WTC11 (cell line): ENCODE measurements around the gene MYH10. TPM values are rescaled to one million over a fixed set of nuclear protein-coding genes. Genes with fewer than 3 reads are reported as not detected.

Experiments used
- ATAC-seq: fragments of 200-7000 bp; cut with Tn5 transposase; 2 replicates; pipeline ENCODE4 v1.10.0; 2021; ENCODE audit warnings: mild to moderate bottlenecking, moderate library complexity
- CTCF ChIA-PET: fragments of 300-600 bp; sonication (Branson Sonifier 250); formaldehyde crosslinking; loops from one replicate; lab custom pipeline; 2021; ENCODE audit warnings: antibody characterized with exemption; lab: Charles Lee
- POLR2A ChIA-PET: fragments of 350-600 bp; sonication (Branson Sonifier 250); formaldehyde crosslinking; loops from one replicate; lab custom pipeline; 2021; ENCODE audit warnings: antibody characterized with exemption; lab: Charles Lee
- DNase-seq: peaks from one replicate; pipeline ENCODE4 v3.0.0; 2021; ENCODE audit warnings: low spot score
- H3K27ac Mint-ChIP-seq: 2 replicates; pipeline ENCODE4 v1.8.0; 2021; ENCODE audit warnings: mixed read lengths
- H3K27me3 Mint-ChIP-seq: 2 replicates; pipeline ENCODE4 v1.8.0; 2021; ENCODE audit warnings: low read depth, mild to moderate bottlenecking, moderate library complexity, mixed read lengths
- H3K36me3 Mint-ChIP-seq: 2 replicates; pipeline ENCODE4 v1.8.0; 2021; ENCODE audit warnings: mixed read lengths
- H3K4me1 Mint-ChIP-seq: 2 replicates; pipeline ENCODE4 v1.8.0; 2022; ENCODE audit warnings: mixed read lengths
- H3K4me3 Mint-ChIP-seq: 2 replicates; pipeline ENCODE4 v1.8.0; 2021; ENCODE audit warnings: mild to moderate bottlenecking, moderate library complexity, mixed read lengths
- H3K9me3 Mint-ChIP-seq: 2 replicates; pipeline ENCODE4 v1.8.0; 2021; ENCODE audit warnings: mixed read lengths
- AFF4 ChIP-seq: sonication (generic); formaldehyde crosslinking; IDR thresholded peaks from 2 replicates; pipeline ENCODE4 v1.8.1; 2023; ENCODE audit warnings: mild to moderate bottlenecking, missing genetic modification reagents, borderline replicate concordance
- CBFB ChIP-seq: sonication (generic); formaldehyde crosslinking; IDR thresholded peaks from 2 replicates; pipeline ENCODE4 v1.8.1; 2022; ENCODE audit warnings: mild to moderate bottlenecking, low read depth, missing genetic modification reagents
- EMX1 ChIP-seq: fragments of 250-450 bp; sonication (Bioruptor Pico); IDR thresholded peaks from 2 replicates; pipeline ENCODE4 v1.8.0; 2021; ENCODE audit warnings: mild to moderate bottlenecking
- ETV6 ChIP-seq: sonication (generic); formaldehyde crosslinking; IDR thresholded peaks from 2 replicates; pipeline ENCODE4 v1.8.1; 2022; ENCODE audit warnings: mild to moderate bottlenecking, missing genetic modification reagents
- FOXJ3 ChIP-seq: sonication (generic); formaldehyde crosslinking; IDR thresholded peaks from 2 replicates; pipeline ENCODE4 v1.9.0; 2021; ENCODE audit warnings: missing genetic modification reagents, mild to moderate bottlenecking, borderline replicate concordance
- MYBL2 ChIP-seq: sonication (generic); formaldehyde crosslinking; IDR thresholded peaks from 2 replicates; pipeline ENCODE4 v1.8.1; 2023; ENCODE audit warnings: mild to moderate bottlenecking, moderate library complexity, missing genetic modification reagents
- NFE2L1 ChIP-seq: sonication (generic); formaldehyde crosslinking; IDR thresholded peaks from 2 replicates; pipeline ENCODE4 v1.8.1; 2023; ENCODE audit warnings: missing genetic modification reagents
- NR1H2 ChIP-seq: sonication (generic); formaldehyde crosslinking; IDR thresholded peaks from 2 replicates; pipeline ENCODE4 v1.9.0; 2021; ENCODE audit warnings: mild to moderate bottlenecking, moderate library complexity, missing genetic modification reagents
- OVOL2 ChIP-seq: fragments of 250-450 bp; sonication (Bioruptor Pico); IDR thresholded peaks from 2 replicates; pipeline ENCODE4 v1.9.0; 2021; ENCODE audit warnings: mild to moderate bottlenecking, borderline replicate concordance
- RELA ChIP-seq: sonication (generic); formaldehyde crosslinking; IDR thresholded peaks from 2 replicates; pipeline ENCODE4 v1.8.1; 2022; ENCODE audit warnings: missing genetic modification reagents, mild to moderate bottlenecking, borderline replicate concordance
- TEAD1 ChIP-seq: sonication (generic); formaldehyde crosslinking; IDR thresholded peaks from 2 replicates; pipeline ENCODE4 v1.8.0; 2022; ENCODE audit warnings: mild to moderate bottlenecking, missing genetic modification reagents
- ZBTB21 ChIP-seq: sonication (generic); formaldehyde crosslinking; IDR thresholded peaks from 2 replicates; pipeline ENCODE4 v1.8.1; 2023; ENCODE audit warnings: mild to moderate bottlenecking, missing genetic modification reagents, borderline replicate concordance
- ZMAT4 ChIP-seq: fragments of 250-450 bp; sonication (Bioruptor Pico); IDR thresholded peaks from 2 replicates; pipeline ENCODE4 v1.9.0; 2021; ENCODE audit warnings: mild to moderate bottlenecking
- ZNF138 ChIP-seq: sonication (generic); formaldehyde crosslinking; conservative IDR thresholded peaks from 2 replicates; pipeline ENCODE4 v1.8.1; 2022; ENCODE audit warnings: mild to moderate bottlenecking, moderate library complexity, missing genetic modification reagents
- ZNF317 ChIP-seq: sonication (generic); formaldehyde crosslinking; IDR thresholded peaks from 2 replicates; pipeline ENCODE4 v1.8.1; 2023; ENCODE audit warnings: low read depth, mild to moderate bottlenecking, moderate library complexity, missing genetic modification reagents, borderline replicate concordance
- ZNF416 ChIP-seq: fragments of 250-450 bp; sonication (Bioruptor Pico); IDR thresholded peaks from 2 replicates; pipeline ENCODE4 v1.9.0; 2021; ENCODE audit warnings: mild to moderate bottlenecking, inconsistent platforms
- ZNF425 ChIP-seq: fragments of 250-450 bp; sonication (Bioruptor Pico); conservative IDR thresholded peaks from 2 replicates; pipeline ENCODE4 v1.9.0; 2021; ENCODE audit warnings: mild to moderate bottlenecking
- total RNA-seq: library from RNA; stranded (reverse); gene quantifications from 3 replicates; pipeline ENCODE4 v1.2.3, GENCODE V29; 2021
- TF ChIP-seq, protein P1 (sequence below): sonication (generic); formaldehyde crosslinking; conservative IDR thresholded peaks from 2 replicates; pipeline ENCODE4 v1.8.1; 2022; ENCODE audit warnings: mild to moderate bottlenecking, missing genetic modification reagents
- TF ChIP-seq, protein P2 (sequence below): sonication (generic); formaldehyde crosslinking; IDR thresholded peaks from 2 replicates; pipeline ENCODE4 v1.8.0; 2023; ENCODE audit warnings: mild to moderate bottlenecking, missing genetic modification reagents
- TF ChIP-seq, protein P3 (sequence below): sonication (generic); formaldehyde crosslinking; IDR thresholded peaks from 2 replicates; pipeline ENCODE4 v1.8.0; 2022; ENCODE audit warnings: mild to moderate bottlenecking, missing genetic modification reagents

MYH10 gene
- total RNA-seq, 1 experiment from 2014 or later = 231 TPM

DNA sequence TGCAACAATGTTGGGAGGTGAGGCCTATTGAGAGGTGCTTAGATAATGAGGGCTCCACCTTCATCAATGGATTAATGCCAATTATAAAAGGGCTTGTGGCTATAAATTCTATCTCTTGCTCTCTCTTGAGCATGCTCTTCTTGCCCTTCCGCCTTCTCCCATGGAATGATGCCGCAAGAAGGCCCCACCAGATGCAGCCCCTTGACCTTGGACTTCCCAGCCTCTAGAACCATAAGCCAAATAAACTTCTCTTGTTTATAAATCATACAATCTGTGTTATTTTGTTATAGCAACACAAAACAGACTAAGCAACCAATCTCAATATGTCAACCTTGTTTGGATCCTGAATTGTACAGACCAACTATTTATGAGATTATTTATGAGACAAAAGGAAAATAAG is 20.0 kb downstream of the MYH10 start (continued):
- TF ChIP-seq AFF4 (CRISPR knock-in tag) = no peak
- no peak for TF ChIP-seq ZMAT4 (CRISPR knock-in tag)
- TF ChIP-seq, protein P1, sequence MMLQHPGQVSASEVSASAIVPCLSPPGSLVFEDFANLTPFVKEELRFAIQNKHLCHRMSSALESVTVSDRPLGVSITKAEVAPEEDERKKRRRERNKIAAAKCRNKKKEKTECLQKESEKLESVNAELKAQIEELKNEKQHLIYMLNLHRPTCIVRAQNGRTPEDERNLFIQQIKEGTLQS (CRISPR knock-in tag) = no peak
- TF ChIP-seq, all 79 proteins: peak for 0

DNA sequence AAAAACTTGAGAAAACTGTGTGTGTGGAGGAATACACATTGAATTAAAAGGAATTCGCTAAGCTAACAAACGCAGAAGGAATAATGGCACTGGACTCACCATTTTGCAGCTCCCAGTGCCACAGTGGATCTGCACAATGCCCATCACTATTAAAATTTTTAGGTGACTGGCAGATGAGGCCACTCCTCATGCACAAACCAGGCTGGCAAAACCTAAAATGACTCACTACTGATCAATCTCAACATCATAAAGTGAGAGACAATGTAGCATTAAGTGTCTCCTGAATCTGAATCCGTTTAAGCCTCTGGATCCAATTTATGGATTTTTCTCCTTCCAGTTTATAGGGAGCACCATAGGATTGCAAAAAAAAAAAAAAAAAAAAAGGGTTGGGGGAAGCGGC is 20.6 kb downstream of the MYH10 start:
- CTCF ChIA-PET = interaction anchor here (0.7 to 1.3 kb wide), 2 partner anchors 136 to 176 kb away, joined by 3 to 4 read pairs; no protein-coding TSS in a partner anchor
- no peak for TF ChIP-seq EMX1 (CRISPR knock-in tag)
- TF ChIP-seq ZNF317 (CRISPR knock-in tag) = no peak
- no peak for TF ChIP-seq NFE2L1 (CRISPR knock-in tag)
- TF ChIP-seq ZNF425 = no peak
- DNase-seq (no peak), ATAC-seq (no peak)
- H3K36me3 Mint-ChIP-seq = peaks cover 17% of the 10 kb centered on the region
- peaks cover 15% of the 10 kb centered on the region for H3K9me3 Mint-ChIP-seq
- H3K4me3 Mint-ChIP-seq = no peak overlapping the region
- H3K4me1 Mint-ChIP-seq = peaks cover 63% of the 10 kb centered on the region
- POLR2A ChIA-PET = no interaction called here
- no peaks in the 10 kb centered on the region for H3K27me3 Mint-ChIP-seq
- no peak overlapping the region for H3K27ac Mint-ChIP-seq

DNA sequence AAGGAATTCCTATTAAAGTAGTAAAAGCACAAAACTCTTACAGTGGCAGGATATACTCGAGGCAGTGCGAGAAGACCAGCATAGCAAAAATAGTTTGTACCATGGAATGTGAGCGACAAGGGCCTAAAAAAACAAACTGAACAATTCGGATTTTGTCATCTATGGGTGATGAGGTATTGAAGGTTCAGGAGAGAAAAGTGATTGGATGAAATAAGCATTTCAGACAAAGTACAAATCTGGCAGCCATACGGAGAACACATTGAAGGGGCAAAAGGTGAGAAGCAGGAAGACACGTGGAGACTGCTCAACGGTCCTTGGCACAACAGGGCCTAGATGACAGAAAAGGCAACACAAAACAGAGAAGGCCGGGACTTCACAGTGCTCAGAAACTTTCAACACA is 22.5 kb downstream of the MYH10 start:
- Mint-ChIP-seq H3K36me3 (peaks cover 19% of the 10 kb centered on the region), H3K4me3 (no peak overlapping the region), H3K27ac (peak overlapping the region; percentile 54), H3K4me1 (peaks cover 57% of the 10 kb centered on the region), H3K27me3 (no peaks in the 10 kb centered on the region), H3K9me3 (peaks cover 15% of the 10 kb centered on the region)
- ATAC-seq (no peak), DNase-seq (no peak)
- TF ChIP-seq TEAD1 (CRISPR knock-in tag) (no peak), ZNF416 (CRISPR knock-in tag) (no peak), MYBL2 (CRISPR knock-in tag) (no peak), OVOL2 (CRISPR knock-in tag) (no peak), FOXJ3 (CRISPR knock-in tag) (no peak), CBFB (no peak), ZBTB21 (CRISPR knock-in tag) (no peak), RELA (CRISPR knock-in tag) (no peak), ETV6 (CRISPR knock-in tag) (no peak), NR1H2 (CRISPR knock-in tag) (no peak), ZNF138 (no peak)
- TF ChIP-seq, protein P2, sequence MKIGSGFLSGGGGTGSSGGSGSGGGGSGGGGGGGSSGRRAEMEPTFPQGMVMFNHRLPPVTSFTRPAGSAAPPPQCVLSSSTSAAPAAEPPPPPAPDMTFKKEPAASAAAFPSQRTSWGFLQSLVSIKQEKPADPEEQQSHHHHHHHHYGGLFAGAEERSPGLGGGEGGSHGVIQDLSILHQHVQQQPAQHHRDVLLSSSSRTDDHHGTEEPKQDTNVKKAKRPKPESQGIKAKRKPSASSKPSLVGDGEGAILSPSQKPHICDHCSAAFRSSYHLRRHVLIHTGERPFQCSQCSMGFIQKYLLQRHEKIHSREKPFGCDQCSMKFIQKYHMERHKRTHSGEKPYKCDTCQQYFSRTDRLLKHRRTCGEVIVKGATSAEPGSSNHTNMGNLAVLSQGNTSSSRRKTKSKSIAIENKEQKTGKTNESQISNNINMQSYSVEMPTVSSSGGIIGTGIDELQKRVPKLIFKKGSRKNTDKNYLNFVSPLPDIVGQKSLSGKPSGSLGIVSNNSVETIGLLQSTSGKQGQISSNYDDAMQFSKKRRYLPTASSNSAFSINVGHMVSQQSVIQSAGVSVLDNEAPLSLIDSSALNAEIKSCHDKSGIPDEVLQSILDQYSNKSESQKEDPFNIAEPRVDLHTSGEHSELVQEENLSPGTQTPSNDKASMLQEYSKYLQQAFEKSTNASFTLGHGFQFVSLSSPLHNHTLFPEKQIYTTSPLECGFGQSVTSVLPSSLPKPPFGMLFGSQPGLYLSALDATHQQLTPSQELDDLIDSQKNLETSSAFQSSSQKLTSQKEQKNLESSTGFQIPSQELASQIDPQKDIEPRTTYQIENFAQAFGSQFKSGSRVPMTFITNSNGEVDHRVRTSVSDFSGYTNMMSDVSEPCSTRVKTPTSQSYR (CRISPR knock-in tag) = no peak
- TF ChIP-seq, protein P3, sequence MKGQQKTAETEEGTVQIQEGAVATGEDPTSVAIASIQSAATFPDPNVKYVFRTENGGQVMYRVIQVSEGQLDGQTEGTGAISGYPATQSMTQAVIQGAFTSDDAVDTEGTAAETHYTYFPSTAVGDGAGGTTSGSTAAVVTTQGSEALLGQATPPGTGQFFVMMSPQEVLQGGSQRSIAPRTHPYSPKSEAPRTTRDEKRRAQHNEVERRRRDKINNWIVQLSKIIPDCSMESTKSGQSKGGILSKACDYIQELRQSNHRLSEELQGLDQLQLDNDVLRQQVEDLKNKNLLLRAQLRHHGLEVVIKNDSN (CRISPR knock-in tag) = no peak
- ChIA-PET POLR2A (interaction anchor here (0.9 kb wide), 1 partner anchor 20 kb away, joined by 3 read pairs; no protein-coding TSS in a partner anchor), CTCF (interaction anchor here (0.9 kb wide), 1 partner anchor 9 kb away, joined by 3 read pairs; no protein-coding TSS in a partner anchor)
